ENCODE results near the gene CNOT6.

- TF ChIP-seq CTCF (IDR thresholded peaks at IDR 0.05; ENCODE audit: insufficient read depth, low read depth, low read length): no peak
- no peak for TF ChIP-seq EZH2 (IDR thresholded peaks at IDR 0.05; ENCODE audit: insufficient read depth, low read length)
These were observed 124.3 kb downstream of the CNOT6 start for GRCh38 chr5:180618487-180618828.
